IMR-90 (cell line): Measurements from ENCODE around the gene HNRNPC.
"Not testable (repeated sequence)": the region's sequence is repeated elsewhere in the genome, so short reads cannot be mapped to it uniquely, and the experiment has no call there.

Experiments used
- CEBPB ChIP-seq: IDR thresholded peaks from 2 replicates; pipeline ENCODE4 v1.6.1; 2012; ENCODE audit warnings: low read depth, low read length, improper control_type of control experiment
- CTCF ChIP-seq: conservative IDR thresholded peaks from 2 replicates; pipeline ENCODE4 v1.5.1; 2012; ENCODE audit warnings: mild to moderate bottlenecking, low read depth, low read length, improper control_type of control experiment
- MXI1 ChIP-seq: IDR thresholded peaks from 2 replicates; pipeline ENCODE4 v1.6.1; 2012; ENCODE audit warnings: low read depth, mild to moderate bottlenecking, low read length, moderate library complexity, borderline replicate concordance
- RAD21 ChIP-seq: IDR thresholded peaks from 2 replicates; pipeline ENCODE4 v1.6.1; 2012; ENCODE audit warnings: low read length, improper control_type of control experiment

GRCh38 chr14:21165670-21166069, 103.6 kb downstream of the HNRNPC start:
- TF ChIP-seq CTCF, MXI1, RAD21, CEBPB: not testable (repeated sequence)
